ENCODE results near the gene ERGIC3. TPM values are rescaled to one million over a fixed set of nuclear protein-coding genes. Genes with fewer than 3 reads are reported as not detected.

ERGIC3 gene
- total RNA-seq (202 and 203 TPM in 2 replicates), polyA plus RNA-seq (419 and 481 TPM in 2 replicates), polyA minus RNA-seq (266 and 298 TPM in 2 replicates), Bru-seq, nascent RNA (percentile 63 among the genes with signal in this experiment), BruChase-seq, experiment 1, labeled RNA remaining after a 6-hour chase (percentile 92 among the genes with signal in this experiment), BruChase-seq, experiment 2, labeled RNA remaining after a 2-hour chase (percentile 83 among the genes with signal in this experiment)
- 477 and 497 TPM in 2 replicates for polyA plus RNA-seq (2011; cell fraction: cytosol; rRNA removed)
- 351 and 359 TPM in 2 replicates for polyA plus RNA-seq (2011; cell fraction: nucleus; rRNA removed)
- 257 and 321 TPM in 2 replicates for polyA plus RNA-seq (2012)
- 139 TPM for polyA minus RNA-seq (2011; cell fraction: cytosol; rRNA and poly(A)+ RNA removed)
- 59.9 and 70.6 TPM in 2 replicates for polyA minus RNA-seq (2011; cell fraction: nucleus; rRNA and poly(A)+ RNA removed)
- long read RNA-seq, transcript ERGIC3-202 (13 exons, 1,359 nt) = major isoform, 333 of 379 reads
- long read RNA-seq, partial matches to known transcripts = 22 of 379 reads
- long read RNA-seq, other reads (novel, unspliced or antisense) = 19 of 379 reads

GRCh38 chr20:35541783-35542662, at the start of gene ERGIC3:
Gene ERGIC3, plus strand, starts transcription at chr20:35542078. Its CDS starts 20 bp downstream, at chr20:35542098.
- peak; percentile 96 for DNase-seq (ENCODE audit: low read depth, low spot score)
- intact Hi-C loops (cut with micrococcal nuclease) (loop anchor here (5.0 kb wide), 1 partner anchor 75 kb away; the partner anchor contains the start of gene SPAG4), dilution Hi-C loops (cut with MboI; ENCODE audit: extremely low pct_ligation_motif_present, low sequenced_read_pairs) (no loop called here)
- Histone ChIP-seq H3K9me3 (replicated peaks; ENCODE audit: control insufficient read depth, insufficient read depth, low read length) (no peaks in the 10 kb centered on the region), H3K27me3 (ENCODE audit: control insufficient read depth in 2 of 2, insufficient read depth in 2 of 2, low read length in 2 of 2) (no peaks in the 10 kb centered on the region), H3K27ac (ENCODE audit: insufficient read depth, low read depth, low read length) (peak within 1 kb of the TSS; percentile 62), H3K4me3 (replicated peaks in 1 of 3; ENCODE audit: insufficient read depth in 1 of 3, low read depth in 1 of 3, low read length in 3 of 3) (peak within 1 kb of the TSS; percentile 58 to 71 (median 69)), H3K36me3 (ENCODE audit: control insufficient read depth in 2 of 2, extremely low read depth in 1 of 2, insufficient read depth in 2 of 2, low read length in 2 of 2) (peaks cover 0 to 2% of the 10 kb centered on the region in 2 experiments), H2AFZ (ENCODE audit: low read depth, low read length) (peak within 1 kb of the TSS; percentile 85), H3K4me2 (ENCODE audit: insufficient read depth, low read length) (peak within 1 kb of the TSS; percentile 74), H3K79me2 (ENCODE audit: control insufficient read depth, insufficient read depth, low read length) (peaks cover 2% of the 10 kb centered on the region), H3K4me1 (ENCODE audit: control insufficient read depth, extremely low read depth, insufficient read depth, low read length) (peaks cover 4% of the 10 kb centered on the region), H3K9me1 (replicated peaks; ENCODE audit: control insufficient read depth, extremely low read depth, insufficient read depth, low read length) (no peaks in the 10 kb centered on the region), H3K9ac (replicated peaks; ENCODE audit: extremely low read depth, insufficient read depth, low read length) (peak within 1 kb of the TSS; percentile 72), H4K20me1 (replicated peaks; ENCODE audit: control insufficient read depth, extremely low read depth, insufficient read depth, low read length) (no peaks in the 10 kb centered on the region)
- FAIRE-seq = peak; percentile 89
- TF ChIP-seq POLR2AphosphoS5 (IDR thresholded peaks at IDR 0.05; ENCODE audit: insufficient read depth, low read depth, low read length) = peak; percentile 83
- peak; percentile 78 for TF ChIP-seq POLR2A (IDR thresholded peaks at IDR 0.05; ENCODE audit: low read depth, low read length)
- no peak for TF ChIP-seq EZH2 (IDR thresholded peaks at IDR 0.05; ENCODE audit: borderline replicate concordance, low read depth, low read length, severe bottlenecking)
- POLR2A ChIA-PET = interaction anchor here (0.6 to 1.1 kb wide), 3 partner anchors 59 to 267 kb away, joined by 3 read pairs; partner anchors contain the start of gene RBM39
- no TSS peak for BruUV-seq (replicated peaks)
- CTCF ChIA-PET = interaction anchor here (0.8 to 1.7 kb wide), 7 partner anchors 10 to 342 kb away, joined by 3 to 5 read pairs (median 3); partner anchors contain the start of gene CEP250

GRCh38 chr20:35492352-35492751, 49.5 kb upstream of the ERGIC3 start:
- dilution Hi-C loops (cut with MboI; ENCODE audit: extremely low pct_ligation_motif_present, low sequenced_read_pairs) (no loop called here), intact Hi-C loops (cut with micrococcal nuclease) (no loop called here)
- no peak overlapping the region for H3K27ac ChIP-seq (ENCODE audit: insufficient read depth, low read depth, low read length)
- no peaks in the 10 kb centered on the region for H3K9me3 ChIP-seq (replicated peaks; ENCODE audit: control insufficient read depth, insufficient read depth, low read length)
- peaks cover 8% of the 10 kb centered on the region for H3K4me1 ChIP-seq (ENCODE audit: control insufficient read depth, extremely low read depth, insufficient read depth, low read length)
- no peak overlapping the region for H3K4me2 ChIP-seq (ENCODE audit: insufficient read depth, low read length)
- BruUV-seq (replicated peaks) = no TSS peak
- DNase-seq (ENCODE audit: low read depth, low spot score) (no peak), FAIRE-seq (no peak)
- TF ChIP-seq JUN (IDR thresholded peaks at IDR 0.05; ENCODE audit: borderline replicate concordance, insufficient read depth, insufficient read length, low read depth) (no peak), CTCF (IDR thresholded peaks at IDR 0.05; ENCODE audit: extremely low read depth in 1 of 2, insufficient read depth in 1 of 2, low read depth in 1 of 2, low read length in 2 of 2) (no peak), MYC (IDR thresholded peaks at IDR 0.05; ENCODE audit: low read depth, low read length) (no peak), MAX (IDR thresholded peaks at IDR 0.05; ENCODE audit: insufficient read depth, insufficient read length) (no peak), POLR2AphosphoS5 (IDR thresholded peaks at IDR 0.05; ENCODE audit: insufficient read depth, low read depth, low read length) (no peak), FOS (IDR thresholded peaks at IDR 0.05; ENCODE audit: borderline replicate concordance, insufficient read depth, low read length) (no peak), POLR2A (IDR thresholded peaks at IDR 0.05; ENCODE audit: low read depth, low read length) (no peak), EZH2 (IDR thresholded peaks at IDR 0.05; ENCODE audit: borderline replicate concordance, low read depth, low read length, severe bottlenecking) (no peak), GATA2 (IDR thresholded peaks at IDR 0.05; ENCODE audit: insufficient read depth, insufficient read length, low read depth, low read length) (no peak)
- POLR2A ChIA-PET = no interaction called here
- no peak overlapping the region for H3K4me3 ChIP-seq (replicated peaks in 1 of 3; ENCODE audit: insufficient read depth in 1 of 3, low read depth in 1 of 3, low read length in 3 of 3)
- H3K9me1 ChIP-seq (replicated peaks; ENCODE audit: control insufficient read depth, extremely low read depth, insufficient read depth, low read length) = no peaks in the 10 kb centered on the region
- CTCF ChIA-PET = interaction anchor here (1.0 to 1.4 kb wide), 2 partner anchors 15 to 19 kb away, joined by 3 read pairs; no protein-coding TSS in a partner anchor
- no peak overlapping the region for H2AFZ ChIP-seq (ENCODE audit: low read depth, low read length)
- H3K36me3 ChIP-seq (ENCODE audit: control insufficient read depth in 2 of 2, extremely low read depth in 1 of 2, insufficient read depth in 2 of 2, low read length in 2 of 2) = peaks cover 6 to 32% of the 10 kb centered on the region in 2 experiments
- no peak overlapping the region for H3K9ac ChIP-seq (replicated peaks; ENCODE audit: extremely low read depth, insufficient read depth, low read length)
- no peaks in the 10 kb centered on the region for H3K27me3 ChIP-seq (ENCODE audit: control insufficient read depth in 2 of 2, insufficient read depth in 2 of 2, low read length in 2 of 2)
- no peaks in the 10 kb centered on the region for H4K20me1 ChIP-seq (replicated peaks; ENCODE audit: control insufficient read depth, extremely low read depth, insufficient read depth, low read length)
- H3K79me2 ChIP-seq (ENCODE audit: control insufficient read depth, insufficient read depth, low read length) = no peaks in the 10 kb centered on the region
